Measurements from ENCODE around the gene SRSF7. TPM values are rescaled to one million over a fixed set of nuclear protein-coding genes. Genes with fewer than 3 reads are reported as not detected.

The SRSF7 gene
- polyA plus RNA-seq, 1 donor (not counting 4 experiments of a cell fraction or from before 2014, with no cell fraction given) = 316 TPM

DNA sequence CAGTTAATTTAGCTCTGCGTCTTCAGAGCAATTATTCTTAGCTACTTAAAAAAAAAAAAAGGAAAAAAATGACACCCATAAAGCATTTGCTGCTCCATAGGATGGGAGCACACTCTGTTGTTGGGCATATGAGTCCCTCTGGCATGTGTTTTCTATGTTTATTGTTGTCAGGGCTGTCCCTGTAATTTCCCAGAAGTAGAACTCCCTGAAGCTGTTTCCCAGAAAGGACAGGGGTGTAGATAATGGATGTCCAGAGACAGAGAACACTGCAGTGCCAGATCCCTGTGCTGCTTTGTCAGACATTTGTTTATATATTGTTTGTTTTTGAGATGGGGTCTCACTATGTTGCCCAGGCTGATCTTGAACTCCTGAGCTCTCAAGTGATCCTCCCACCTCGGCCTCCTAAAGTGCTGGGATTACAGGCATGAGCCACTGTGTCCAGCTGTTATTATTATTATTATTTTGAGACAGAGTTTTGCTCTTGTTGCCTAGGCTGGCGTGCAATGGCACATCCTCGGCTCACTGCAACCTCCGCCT lies 52.6 kb downstream of the SRSF7 start:
- Histone ChIP-seq H3K9ac (ENCODE audit: control insufficient read depth, extremely low read depth, insufficient read depth, low read length) (no peak overlapping the region), H2AFZ (ENCODE audit: control insufficient read depth, low read length) (no peak overlapping the region), H3K4me1 (ENCODE audit: control insufficient read depth, extremely low read depth, insufficient read depth, low read length) (no peaks in the 10 kb centered on the region), H3K4me2 (ENCODE audit: control insufficient read depth, extremely low read depth, insufficient read depth, low read depth, low read length) (no peak overlapping the region), H3K36me3 (ENCODE audit: control insufficient read depth in 2 of 2, extremely low read depth in 1 of 2, insufficient read depth in 2 of 2, low read length in 2 of 2) (no peaks in the 10 kb centered on the region), H3K79me2 (ENCODE audit: control insufficient read depth, insufficient read depth, low read length) (no peaks in the 10 kb centered on the region), H3K4me3 (ENCODE audit: control insufficient read depth in 2 of 3, extremely low read depth in 1 of 3, insufficient read depth in 2 of 3, low read depth in 1 of 3, low read length in 3 of 3) (no peak overlapping the region), H3K9me3 (ENCODE audit: control insufficient read depth, low read depth, low read length) (no peaks in the 10 kb centered on the region), H3K27me3 (ENCODE audit: control insufficient read depth, extremely low read depth, insufficient read depth, low read length) (no peaks in the 10 kb centered on the region), H4K20me1 (ENCODE audit: control insufficient read depth, extremely low read depth, insufficient read depth, low read length) (no peaks in the 10 kb centered on the region), H3K9me1 (ENCODE audit: control insufficient read depth, extremely low read depth, insufficient read depth, low read length) (no peaks in the 10 kb centered on the region), H3K27ac (ENCODE audit: control insufficient read depth, insufficient read depth, low read length) (no peak overlapping the region)
- dilution Hi-C loops (cut with MboI; ENCODE audit: extremely low pct_ligation_motif_present, low sequenced_read_pairs) = no loop called here
- TF ChIP-seq, protein P1, sequence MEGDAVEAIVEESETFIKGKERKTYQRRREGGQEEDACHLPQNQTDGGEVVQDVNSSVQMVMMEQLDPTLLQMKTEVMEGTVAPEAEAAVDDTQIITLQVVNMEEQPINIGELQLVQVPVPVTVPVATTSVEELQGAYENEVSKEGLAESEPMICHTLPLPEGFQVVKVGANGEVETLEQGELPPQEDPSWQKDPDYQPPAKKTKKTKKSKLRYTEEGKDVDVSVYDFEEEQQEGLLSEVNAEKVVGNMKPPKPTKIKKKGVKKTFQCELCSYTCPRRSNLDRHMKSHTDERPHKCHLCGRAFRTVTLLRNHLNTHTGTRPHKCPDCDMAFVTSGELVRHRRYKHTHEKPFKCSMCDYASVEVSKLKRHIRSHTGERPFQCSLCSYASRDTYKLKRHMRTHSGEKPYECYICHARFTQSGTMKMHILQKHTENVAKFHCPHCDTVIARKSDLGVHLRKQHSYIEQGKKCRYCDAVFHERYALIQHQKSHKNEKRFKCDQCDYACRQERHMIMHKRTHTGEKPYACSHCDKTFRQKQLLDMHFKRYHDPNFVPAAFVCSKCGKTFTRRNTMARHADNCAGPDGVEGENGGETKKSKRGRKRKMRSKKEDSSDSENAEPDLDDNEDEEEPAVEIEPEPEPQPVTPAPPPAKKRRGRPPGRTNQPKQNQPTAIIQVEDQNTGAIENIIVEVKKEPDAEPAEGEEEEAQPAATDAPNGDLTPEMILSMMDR (optimal IDR thresholded peaks at IDR 0.05 in 1 of 3, IDR thresholded peaks at IDR 0.05 in 1 of 3, conservative IDR thresholded peaks at IDR 0.05 in 1 of 3; ENCODE audit: extremely low read depth in 1 of 3, insufficient read depth in 2 of 3, low read length in 3 of 3) = no peak
- TF ChIP-seq EZH2 (IDR thresholded peaks at IDR 0.05; ENCODE audit: low read length) = no peak
- no peak for DNase-seq (ENCODE audit: low read depth, low spot score)
- no peak for FAIRE-seq

DNA sequence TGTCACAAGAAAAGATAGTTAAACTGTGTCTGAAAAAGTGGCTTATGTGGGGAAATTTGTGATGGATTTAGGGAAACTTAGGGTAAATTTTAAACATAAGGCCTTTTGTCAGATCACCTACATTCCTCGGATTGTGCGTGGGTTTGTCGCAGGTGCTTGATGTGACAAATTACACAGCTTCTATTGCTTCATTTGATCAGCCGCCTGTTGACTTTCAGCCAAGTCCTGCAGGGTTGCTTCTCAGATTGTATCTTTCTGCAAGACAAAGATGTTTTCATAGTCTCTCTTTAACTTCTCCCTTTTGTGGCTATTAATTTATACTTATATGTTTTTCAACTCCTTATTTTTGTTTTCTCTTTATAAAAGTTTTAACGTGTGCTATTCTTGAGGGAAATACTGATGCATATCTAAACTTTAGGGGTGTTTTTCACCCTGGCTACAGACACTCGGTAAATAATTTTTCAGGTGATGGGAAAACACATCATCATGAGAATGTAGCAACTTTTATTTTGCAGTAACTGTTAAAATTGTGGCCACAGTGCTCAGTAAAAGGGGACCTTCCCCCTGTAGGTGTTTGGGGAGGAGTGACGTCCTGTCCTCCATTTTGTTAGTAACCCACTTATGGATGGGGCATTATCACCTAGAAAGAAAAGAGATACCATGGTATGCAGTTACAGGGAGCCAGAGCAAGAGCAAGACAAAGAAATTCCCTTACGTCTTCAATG lies 53.9 kb downstream of the SRSF7 start:
- Histone ChIP-seq H3K4me1 (ENCODE audit: control insufficient read depth, extremely low read depth, insufficient read depth, low read length) (peaks cover 12% of the 10 kb centered on the region), H3K4me3 (ENCODE audit: control insufficient read depth in 2 of 3, extremely low read depth in 1 of 3, insufficient read depth in 2 of 3, low read depth in 1 of 3, low read length in 3 of 3) (no peak overlapping the region), H3K27ac (ENCODE audit: control insufficient read depth, insufficient read depth, low read length) (no peak overlapping the region), H3K9ac (ENCODE audit: control insufficient read depth, extremely low read depth, insufficient read depth, low read length) (no peak overlapping the region), H4K20me1 (ENCODE audit: control insufficient read depth, extremely low read depth, insufficient read depth, low read length) (no peaks in the 10 kb centered on the region), H3K79me2 (ENCODE audit: control insufficient read depth, insufficient read depth, low read length) (no peaks in the 10 kb centered on the region), H3K9me3 (ENCODE audit: control insufficient read depth, low read depth, low read length) (no peaks in the 10 kb centered on the region), H3K36me3 (ENCODE audit: control insufficient read depth in 2 of 2, extremely low read depth in 1 of 2, insufficient read depth in 2 of 2, low read length in 2 of 2) (no peaks in the 10 kb centered on the region), H2AFZ (ENCODE audit: control insufficient read depth, low read length) (no peak overlapping the region), H3K27me3 (ENCODE audit: control insufficient read depth, extremely low read depth, insufficient read depth, low read length) (no peaks in the 10 kb centered on the region), H3K4me2 (ENCODE audit: control insufficient read depth, extremely low read depth, insufficient read depth, low read depth, low read length) (no peak overlapping the region), H3K9me1 (ENCODE audit: control insufficient read depth, extremely low read depth, insufficient read depth, low read length) (no peaks in the 10 kb centered on the region)
- dilution Hi-C loops (cut with MboI; ENCODE audit: extremely low pct_ligation_motif_present, low sequenced_read_pairs) = no loop called here
- FAIRE-seq = no peak
- no peak for DNase-seq (ENCODE audit: low read depth, low spot score)
- no peak for TF ChIP-seq EZH2 (IDR thresholded peaks at IDR 0.05; ENCODE audit: low read length)
- TF ChIP-seq, protein P1 (optimal IDR thresholded peaks at IDR 0.05 in 1 of 3, IDR thresholded peaks at IDR 0.05 in 1 of 3, conservative IDR thresholded peaks at IDR 0.05 in 1 of 3; ENCODE audit: extremely low read depth in 1 of 3, insufficient read depth in 2 of 3, low read length in 3 of 3) = no peak

Other genes starting within 250 kb of the SRSF7 start
- gene HNRNPLL, start 148.4 kb downstream of the SRSF7 start, polyA plus RNA-seq = 17.8 to 53.8 TPM (median 30.6 TPM) in 3 replicates
- gene GALM, start 85.2 kb downstream of the SRSF7 start, polyA plus RNA-seq = 1.2 to 1.5 TPM (median 1.2 TPM) in 3 replicates
- 17.3 to 29.1 TPM (median 20.2 TPM) in 3 replicates for gene GEMIN6, start 26.8 kb upstream of the SRSF7 start, polyA plus RNA-seq
- gene DHX57, start 124.6 kb upstream of the SRSF7 start, polyA plus RNA-seq = 18.4 to 19.0 TPM (median 18.6 TPM) in 3 replicates
- 12.3 to 22.5 TPM (median 15.0 TPM) in 3 replicates for gene MORN2, start 124.6 kb upstream of the SRSF7 start, polyA plus RNA-seq
- 0.06 to 0.21 TPM (median 0.09 TPM) in 3 replicates for gene ARHGEF33, start 138.5 kb upstream of the SRSF7 start, polyA plus RNA-seq

Measured in keratinocyte (primary cell).